ENCODE results near the gene CYRIA.

GRCh38 chr2:16665748-16666448, at the start of gene CYRIA:
- TF ChIP-seq RAD21 (IDR thresholded peaks at IDR 0.05; ENCODE audit: low read depth) (no peak), MAX (IDR thresholded peaks at IDR 0.05) (no peak), FOXM1 (IDR thresholded peaks at IDR 0.05; ENCODE audit: borderline replicate concordance, low read depth) (no peak), CEBPB (IDR thresholded peaks at IDR 0.05) (no peak)
- TF ChIP-seq, protein P1, sequence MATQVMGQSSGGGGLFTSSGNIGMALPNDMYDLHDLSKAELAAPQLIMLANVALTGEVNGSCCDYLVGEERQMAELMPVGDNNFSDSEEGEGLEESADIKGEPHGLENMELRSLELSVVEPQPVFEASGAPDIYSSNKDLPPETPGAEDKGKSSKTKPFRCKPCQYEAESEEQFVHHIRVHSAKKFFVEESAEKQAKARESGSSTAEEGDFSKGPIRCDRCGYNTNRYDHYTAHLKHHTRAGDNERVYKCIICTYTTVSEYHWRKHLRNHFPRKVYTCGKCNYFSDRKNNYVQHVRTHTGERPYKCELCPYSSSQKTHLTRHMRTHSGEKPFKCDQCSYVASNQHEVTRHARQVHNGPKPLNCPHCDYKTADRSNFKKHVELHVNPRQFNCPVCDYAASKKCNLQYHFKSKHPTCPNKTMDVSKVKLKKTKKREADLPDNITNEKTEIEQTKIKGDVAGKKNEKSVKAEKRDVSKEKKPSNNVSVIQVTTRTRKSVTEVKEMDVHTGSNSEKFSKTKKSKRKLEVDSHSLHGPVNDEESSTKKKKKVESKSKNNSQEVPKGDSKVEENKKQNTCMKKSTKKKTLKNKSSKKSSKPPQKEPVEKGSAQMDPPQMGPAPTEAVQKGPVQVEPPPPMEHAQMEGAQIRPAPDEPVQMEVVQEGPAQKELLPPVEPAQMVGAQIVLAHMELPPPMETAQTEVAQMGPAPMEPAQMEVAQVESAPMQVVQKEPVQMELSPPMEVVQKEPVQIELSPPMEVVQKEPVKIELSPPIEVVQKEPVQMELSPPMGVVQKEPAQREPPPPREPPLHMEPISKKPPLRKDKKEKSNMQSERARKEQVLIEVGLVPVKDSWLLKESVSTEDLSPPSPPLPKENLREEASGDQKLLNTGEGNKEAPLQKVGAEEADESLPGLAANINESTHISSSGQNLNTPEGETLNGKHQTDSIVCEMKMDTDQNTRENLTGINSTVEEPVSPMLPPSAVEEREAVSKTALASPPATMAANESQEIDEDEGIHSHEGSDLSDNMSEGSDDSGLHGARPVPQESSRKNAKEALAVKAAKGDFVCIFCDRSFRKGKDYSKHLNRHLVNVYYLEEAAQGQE (IDR thresholded peaks at IDR 0.05; ENCODE audit: low read depth), result no peak
